Hepatocyte (in vitro differentiated cells): Measurements from ENCODE around the gene RAB3IL1. TPM values are rescaled to one million over a fixed set of nuclear protein-coding genes. Genes with fewer than 3 reads are reported as not detected.

Experiments
- DNase-seq: peaks from one replicate; pipeline ENCODE4 v3.0.0-alpha.2; 2016; ENCODE audit warnings: low spot score
- H2AFZ ChIP-seq: fragments of 200-600 bp; sonication (generic); 2 replicates; pipeline ENCODE4 v1.6.0; 2016; ENCODE audit warnings: antibody characterized with exemption, mild to moderate bottlenecking
- H3K27ac ChIP-seq: fragments of 200-600 bp; sonication (generic); 2 replicates; pipeline ENCODE4 v1.5.1; 2016; ENCODE audit warnings: mild to moderate bottlenecking
- H3K27me3 ChIP-seq: fragments of 200-600 bp; sonication (generic); 2 replicates; pipeline ENCODE4 v1.6.1; 2016
- H3K36me3 ChIP-seq: fragments of 200-600 bp; sonication (generic); replicated peaks from 2 replicates; pipeline ENCODE4 v1.5.1; 2016; ENCODE audit warnings: low read depth; ENCODE audit not compliant: insufficient read depth
- H3K4me1 ChIP-seq: fragments of 200-600 bp; sonication (generic); 2 replicates; pipeline ENCODE4 v1.5.1; 2016; ENCODE audit warnings: mild to moderate bottlenecking, moderate library complexity; ENCODE audit not compliant: insufficient read depth
- H3K4me2 ChIP-seq: fragments of 200-600 bp; sonication (generic); 2 replicates; pipeline ENCODE4 v1.6.0; 2016
- H3K4me3 ChIP-seq: fragments of 200-600 bp; sonication (generic); 2 replicates; pipeline ENCODE4 v1.5.1; 2016; ENCODE audit warnings: mild to moderate bottlenecking
- H3K79me2 ChIP-seq: fragments of 200-600 bp; sonication (generic); 2 replicates; pipeline ENCODE4 v1.6.0; 2017; ENCODE audit warnings: mild to moderate bottlenecking
- H3K9me2 ChIP-seq: fragments of 200-600 bp; sonication (generic); replicated peaks from 2 replicates; pipeline ENCODE4 v1.6.0; 2017; ENCODE audit warnings: mild to moderate bottlenecking; ENCODE audit not compliant: insufficient read depth
- H3K9me3 ChIP-seq: fragments of 200-600 bp; sonication (generic); 2 replicates; pipeline ENCODE4 v1.5.1; 2016; ENCODE audit warnings: low read depth, mild to moderate bottlenecking
- H4K20me1 ChIP-seq: fragments of 200-600 bp; sonication (generic); 2 replicates; pipeline ENCODE4 v1.6.0; 2016; ENCODE audit warnings: mild to moderate bottlenecking; ENCODE audit not compliant: insufficient read depth, poor library complexity, severe bottlenecking
- CTCF ChIP-seq: fragments of 200-600 bp; sonication (generic); IDR thresholded peaks from 2 replicates; pipeline ENCODE4 v1.5.1; 2016; ENCODE audit warnings: antibody characterized with exemption, mild to moderate bottlenecking; ENCODE audit not compliant: poor library complexity
- EZH2 ChIP-seq: fragments of 200-600 bp; sonication (generic); IDR thresholded peaks from 2 replicates; pipeline ENCODE4 v1.6.1; 2016; ENCODE audit warnings: antibody characterized with exemption, mild to moderate bottlenecking, borderline replicate concordance
- EZH2phosphoT487 ChIP-seq: fragments of 200-600 bp; sonication (generic); IDR thresholded peaks from one replicate; pipeline ENCODE4 v1.6.1; 2018; ENCODE audit warnings: antibody characterized with exemption, mild to moderate bottlenecking, low read depth, moderate library complexity; ENCODE audit not compliant: unreplicated experiment, severe bottlenecking
- WGBS: methylation state at CpG from one replicate; pipeline ENCODE4 v1.1.6; 2016; ENCODE audit warnings: low lambda C conversion rate; ENCODE audit errors: missing lambda C conversion rate; 5-methylcytosine and 5-hydroxymethylcytosine counted together
- polyA plus RNA-seq: library from polyadenylated mRNA; unstranded; fragments of >200 nt; fragmentation: Nextera tagmentation; extraction: Ambion mirVana; gene quantifications from 2 replicates; pipeline ENCODE4 v1.2.1, GENCODE V29; 2016
- total RNA-seq: library from RNA; depleted of rRNA; stranded (reverse); fragments of >200 nt; gene quantifications from 2 replicates; pipeline ENCODE4 v1.2.3, GENCODE V29; 2014

Gene RAB3IL1
- total and polyA plus RNA-seq, 2 experiments from 2014 or later: 10.8 to 18.6 TPM

- no peak overlapping the region for H3K4me2 ChIP-seq
Observed at GRCh38 chr11:61887839-61888494, 29.4 kb downstream of the RAB3IL1 start.

GRCh38 chr11:61886643-61887042 is 30.7 kb downstream of the RAB3IL1 start:
- H3K9me2 ChIP-seq: no peaks in the 10 kb centered on the region
- H3K4me1 ChIP-seq: peaks cover 9% of the 10 kb centered on the region
- H3K4me2 ChIP-seq: no peak overlapping the region
- H3K27me3 ChIP-seq: no peaks in the 10 kb centered on the region
- TF ChIP-seq CTCF: no peak
- TF ChIP-seq EZH2: no peak
- no peak for TF ChIP-seq EZH2phosphoT487
- H2AFZ ChIP-seq: no peak overlapping the region
- no peaks in the 10 kb centered on the region for H4K20me1 ChIP-seq
- no peaks in the 10 kb centered on the region for H3K9me3 ChIP-seq
- H3K27ac ChIP-seq: no peak overlapping the region
- WGBS: 98% methylated on average over 3 of the region's 3 CpGs
- no peaks in the 10 kb centered on the region for H3K36me3 ChIP-seq
- DNase-seq: no peak
- H3K4me3 ChIP-seq: no peak overlapping the region
- no peaks in the 10 kb centered on the region for H3K79me2 ChIP-seq

More at GRCh38 chr11:61887839-61888494, 29.4 kb downstream of the RAB3IL1 start:
- Histone ChIP-seq H3K36me3 (no peaks in the 10 kb centered on the region), H4K20me1 (no peaks in the 10 kb centered on the region), H3K9me2 (no peaks in the 10 kb centered on the region), H3K9me3 (no peaks in the 10 kb centered on the region), H3K27ac (no peak overlapping the region), H3K79me2 (no peaks in the 10 kb centered on the region), H3K4me1 (peaks cover 9% of the 10 kb centered on the region), H2AFZ (no peak overlapping the region), H3K4me3 (no peak overlapping the region), H3K27me3 (no peaks in the 10 kb centered on the region)
- 87% methylated on average over 7 of the region's 7 CpGs for WGBS
- no peak for DNase-seq
- TF ChIP-seq EZH2 (no peak), EZH2phosphoT487 (no peak), CTCF (no peak)

GRCh38 chr11:61885784-61886580 is 31.4 kb downstream of the RAB3IL1 start:
- no peak for DNase-seq
- no peak overlapping the region for H3K4me2 ChIP-seq
- no peaks in the 10 kb centered on the region for H3K9me2 ChIP-seq
- no peaks in the 10 kb centered on the region for H4K20me1 ChIP-seq
- H3K36me3 ChIP-seq: no peaks in the 10 kb centered on the region
- TF ChIP-seq CTCF: no peak
- no peak for TF ChIP-seq EZH2phosphoT487
- no peak for TF ChIP-seq EZH2
- no peak overlapping the region for H3K27ac ChIP-seq
- H3K9me3 ChIP-seq: no peaks in the 10 kb centered on the region
- 94% methylated on average over 13 of the region's 13 CpGs for WGBS
- H3K4me1 ChIP-seq: peaks cover 9% of the 10 kb centered on the region
- no peak overlapping the region for H3K4me3 ChIP-seq
- H3K27me3 ChIP-seq: no peaks in the 10 kb centered on the region
- H2AFZ ChIP-seq: no peak overlapping the region
- no peaks in the 10 kb centered on the region for H3K79me2 ChIP-seq
